ENCODE data around the gene AOX1.

DNA sequence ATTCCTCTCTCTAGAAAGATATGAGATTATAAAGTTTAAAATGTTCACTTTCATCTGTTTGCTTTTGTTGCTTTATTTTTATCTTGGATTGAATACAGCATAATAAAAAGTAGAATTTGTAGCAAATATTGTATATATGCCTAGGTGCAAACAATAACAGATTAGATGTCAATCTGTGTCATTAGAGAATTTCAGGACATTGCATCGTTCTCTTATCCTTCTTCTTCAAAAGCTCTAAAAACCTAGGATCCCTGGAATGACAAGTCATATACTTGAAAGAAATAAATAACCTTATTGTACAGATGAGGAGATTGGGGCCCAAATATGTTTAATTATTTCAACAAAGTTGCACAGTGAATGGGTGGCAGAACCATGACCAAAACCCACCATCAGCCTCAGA, 123.1 kb downstream of the AOX1 start:
- TF ChIP-seq, protein P1, sequence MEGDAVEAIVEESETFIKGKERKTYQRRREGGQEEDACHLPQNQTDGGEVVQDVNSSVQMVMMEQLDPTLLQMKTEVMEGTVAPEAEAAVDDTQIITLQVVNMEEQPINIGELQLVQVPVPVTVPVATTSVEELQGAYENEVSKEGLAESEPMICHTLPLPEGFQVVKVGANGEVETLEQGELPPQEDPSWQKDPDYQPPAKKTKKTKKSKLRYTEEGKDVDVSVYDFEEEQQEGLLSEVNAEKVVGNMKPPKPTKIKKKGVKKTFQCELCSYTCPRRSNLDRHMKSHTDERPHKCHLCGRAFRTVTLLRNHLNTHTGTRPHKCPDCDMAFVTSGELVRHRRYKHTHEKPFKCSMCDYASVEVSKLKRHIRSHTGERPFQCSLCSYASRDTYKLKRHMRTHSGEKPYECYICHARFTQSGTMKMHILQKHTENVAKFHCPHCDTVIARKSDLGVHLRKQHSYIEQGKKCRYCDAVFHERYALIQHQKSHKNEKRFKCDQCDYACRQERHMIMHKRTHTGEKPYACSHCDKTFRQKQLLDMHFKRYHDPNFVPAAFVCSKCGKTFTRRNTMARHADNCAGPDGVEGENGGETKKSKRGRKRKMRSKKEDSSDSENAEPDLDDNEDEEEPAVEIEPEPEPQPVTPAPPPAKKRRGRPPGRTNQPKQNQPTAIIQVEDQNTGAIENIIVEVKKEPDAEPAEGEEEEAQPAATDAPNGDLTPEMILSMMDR (IDR thresholded peaks at IDR 0.05): no peak
- no peak for TF ChIP-seq ZFX (IDR thresholded peaks at IDR 0.05; ENCODE audit: borderline replicate concordance)
